ENCODE data around the gene KRTAP10-1.
"Not testable (repeated sequence)": the region's sequence is repeated elsewhere in the genome, so short reads cannot be mapped to it uniquely, and the experiment has no call there.

Gene KRTAP10-1

GRCh38 chr21:44571296-44571695 lies 31.3 kb upstream of the KRTAP10-1 start:
- DNase-seq (ENCODE audit: low read depth) = no peak

DNA sequence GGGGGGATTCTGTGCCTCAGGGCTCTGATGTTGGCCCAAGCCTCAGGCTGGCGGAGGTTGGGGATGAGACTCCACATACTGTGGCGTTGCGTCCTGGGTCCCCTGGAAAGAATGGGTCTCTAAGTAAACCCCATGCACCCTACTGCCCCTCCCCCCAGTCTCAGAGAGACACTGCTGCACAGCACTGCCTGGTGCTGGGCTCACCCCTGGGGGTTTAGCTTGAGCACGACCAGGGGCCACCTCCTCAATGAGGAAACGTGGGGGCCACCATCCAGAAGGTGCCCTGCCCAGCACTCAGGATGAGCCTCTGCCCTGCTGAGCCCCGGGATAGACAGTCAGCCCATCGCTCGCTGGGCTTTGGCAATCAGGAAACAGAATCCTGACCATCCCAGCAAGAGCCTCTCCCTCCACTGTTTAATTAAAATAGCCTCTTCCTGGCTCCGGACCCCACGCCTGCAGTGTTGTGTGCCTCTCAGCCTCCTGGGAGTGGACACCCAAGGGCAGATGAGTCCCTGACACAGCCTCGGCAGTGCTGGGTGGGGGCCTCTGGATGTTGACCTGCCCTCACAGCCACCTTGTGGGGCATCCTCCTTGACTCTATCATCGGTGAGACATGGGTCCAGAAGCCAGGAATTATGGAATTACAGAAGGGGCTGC lies 30.0 kb upstream of the KRTAP10-1 start:
- DNase-seq (ENCODE audit: low read depth) = no peak

DNA sequence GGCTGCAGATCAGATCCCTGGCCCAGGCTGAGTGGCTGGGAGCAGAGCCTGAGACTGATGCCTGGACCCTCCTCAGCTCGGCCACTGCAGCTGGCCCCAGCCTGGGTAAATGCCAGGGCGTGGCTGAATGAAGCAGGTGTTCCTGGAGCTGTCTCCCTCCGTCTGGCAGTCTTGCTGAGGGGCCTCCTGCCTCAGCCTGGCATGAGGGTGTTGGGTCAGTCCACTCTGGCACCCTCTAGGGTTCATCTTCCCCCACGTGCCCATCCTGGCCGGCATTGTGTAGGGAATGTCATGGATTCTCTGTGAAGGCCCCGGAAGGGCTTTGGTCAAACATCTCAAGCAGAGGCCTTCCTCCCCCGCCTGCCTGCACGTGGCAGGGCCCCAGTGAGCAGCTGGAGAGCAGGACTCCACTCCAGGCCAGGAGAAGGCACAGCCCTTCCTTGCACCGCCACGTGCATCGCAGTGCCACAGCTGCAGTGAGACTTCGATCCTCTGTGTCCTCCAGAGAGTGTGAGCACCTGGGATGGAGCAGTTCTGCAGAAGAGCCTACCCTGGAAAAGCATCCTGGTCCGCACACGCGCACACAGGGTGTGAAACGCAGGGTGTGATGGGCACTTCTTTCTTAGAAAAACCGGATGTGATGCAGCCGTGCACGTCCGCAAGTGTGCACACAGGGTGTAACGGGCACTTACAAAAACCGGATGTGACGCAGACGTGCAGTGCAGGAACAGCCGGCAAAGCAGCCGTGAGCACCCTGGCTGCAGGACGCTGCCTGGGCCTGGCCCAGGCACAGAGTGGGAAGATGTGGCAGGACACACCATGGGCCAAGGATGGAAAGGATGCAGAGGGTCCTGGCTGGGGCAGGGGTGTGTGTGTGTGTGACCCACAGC lies 28.9 kb upstream of the KRTAP10-1 start:
- DNase-seq (ENCODE audit: low read depth) = no peak

GRCh38 chr21:44568261-44568660 lies 28.3 kb upstream of the KRTAP10-1 start:
- no peak for DNase-seq (ENCODE audit: low read depth)

- DNase-seq (ENCODE audit: low read depth) = no peak
These were observed 27.6 kb upstream of the KRTAP10-1 start for GRCh38 chr21:44567481-44568171.

GRCh38 chr21:44566403-44566802 lies 26.4 kb upstream of the KRTAP10-1 start:
- no peak for DNase-seq (ENCODE audit: low read depth)

GRCh38 chr21:44564886-44565598 lies 25.0 kb upstream of the KRTAP10-1 start:
- DNase-seq (ENCODE audit: low read depth) = no peak

GRCh38 chr21:44564099-44564498 lies 24.1 kb upstream of the KRTAP10-1 start:
- DNase-seq (ENCODE audit: low read depth) = no peak

DNA sequence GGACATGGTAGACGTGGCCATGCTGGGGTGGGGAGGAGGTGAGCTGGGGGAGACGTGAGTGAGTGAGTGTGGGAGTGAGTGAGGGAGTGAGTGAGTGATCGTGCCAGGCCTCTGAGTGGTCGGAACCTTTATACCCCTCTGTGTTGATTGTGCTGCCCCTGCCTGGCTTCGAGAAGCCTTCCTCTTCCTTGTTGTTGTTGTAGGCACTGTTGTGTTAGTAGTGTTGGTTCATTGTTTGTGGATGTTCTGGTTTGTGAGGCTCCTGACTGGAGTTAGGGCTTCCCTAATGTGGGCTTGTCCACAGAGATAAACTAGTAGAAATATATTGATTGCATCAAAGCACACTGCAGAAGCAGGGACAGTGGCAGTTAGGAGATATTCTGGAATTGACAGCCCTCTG lies 18.7 kb upstream of the KRTAP10-1 start, which contains the start of gene KRTAP10-3:
KRTAP10-3 (minus strand) TSS at position 101 of the 400 bp plus-strand sequence; CDS start at position 21, 80 bp downstream.
- DNase-seq (ENCODE audit: low read depth) = no peak

GRCh38 chr21:44558329-44558675 lies 18.3 kb upstream of the KRTAP10-1 start:
- not testable (repeated sequence) for DNase-seq (ENCODE audit: low read depth)

GRCh38 chr21:44557491-44558328 lies 17.7 kb upstream of the KRTAP10-1 start:
- DNase-seq (ENCODE audit: low read depth) = no peak

DNA sequence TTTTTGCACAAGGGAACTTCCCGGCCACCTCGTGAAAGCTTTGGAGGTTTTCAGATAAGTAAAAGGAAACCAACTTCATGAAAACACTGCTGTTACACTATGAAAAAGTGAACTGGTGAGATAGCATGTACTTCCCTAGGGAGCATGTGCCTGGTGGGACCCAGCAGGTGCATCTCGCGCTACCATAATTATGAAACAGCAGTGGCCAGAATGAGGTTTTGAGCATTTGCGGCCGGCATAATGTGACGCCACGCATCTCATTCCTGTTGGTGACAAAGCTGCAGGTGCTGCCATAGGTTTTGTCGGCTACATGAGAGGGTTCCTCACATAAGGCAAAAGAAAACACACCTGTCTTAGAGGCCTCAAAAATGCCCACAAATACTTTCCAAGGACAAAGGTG lies 16.9 kb upstream of the KRTAP10-1 start:
- DNase-seq (ENCODE audit: low read depth) = no peak

DNA sequence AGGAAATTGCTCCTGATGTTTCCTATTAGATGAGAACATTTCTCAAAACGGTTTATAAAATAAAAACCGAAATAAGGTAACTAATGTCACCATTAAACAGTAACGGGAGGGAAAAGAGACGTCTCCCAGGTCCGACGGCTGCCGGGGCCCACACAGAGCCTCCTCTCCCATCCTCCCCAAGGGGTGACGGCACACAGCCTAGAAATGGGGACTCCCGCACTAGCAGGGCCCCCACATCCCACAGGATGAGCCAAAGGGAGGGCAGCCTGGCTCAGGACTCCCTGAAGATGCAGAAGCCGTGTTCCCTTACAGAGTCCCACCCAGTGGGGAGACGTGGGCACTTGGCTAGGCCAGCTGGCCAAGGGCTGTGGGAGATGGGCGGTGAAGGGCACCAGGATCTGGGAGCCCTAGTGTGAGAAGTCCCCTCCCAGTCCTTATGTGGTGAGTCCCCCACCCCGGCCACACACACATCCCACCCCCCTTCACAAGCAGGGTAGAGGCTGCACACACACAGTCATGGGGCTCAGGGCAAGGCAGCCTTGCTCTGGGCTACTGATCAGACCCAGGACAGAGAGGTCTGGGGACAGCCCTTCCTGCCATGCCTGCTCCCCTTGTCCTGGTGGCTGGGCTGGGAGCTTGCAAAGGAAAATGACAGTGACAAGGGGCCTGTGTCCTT lies 15.3 kb upstream of the KRTAP10-1 start:
- DNase-seq (ENCODE audit: low read depth) = no peak

- no peak for DNase-seq (ENCODE audit: low read depth)
These were observed 12.7 kb upstream of the KRTAP10-1 start for GRCh38 chr21:44552681-44553080.

DNA sequence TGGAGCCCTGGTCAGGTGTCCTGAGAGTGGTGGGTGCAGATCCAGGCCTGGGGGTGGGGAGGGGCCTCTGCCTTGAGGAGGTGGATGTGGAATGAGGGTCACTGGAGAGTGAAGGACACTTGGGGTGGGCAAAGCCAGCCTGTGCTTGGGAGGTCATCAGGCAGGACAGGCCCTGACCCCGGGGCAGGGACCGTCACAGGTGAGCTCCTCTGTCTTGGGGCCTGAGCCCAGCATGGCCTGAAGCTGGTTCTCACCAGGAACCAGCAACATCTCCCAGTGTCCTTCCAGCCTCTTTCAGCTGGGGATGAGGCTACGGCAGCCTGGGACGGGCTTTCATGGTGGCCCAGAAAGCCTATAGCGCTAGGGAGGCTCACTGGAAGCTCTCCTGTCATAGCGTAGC lies 12.1 kb upstream of the KRTAP10-1 start:
- DNase-seq (ENCODE audit: low read depth) = no peak

DNA sequence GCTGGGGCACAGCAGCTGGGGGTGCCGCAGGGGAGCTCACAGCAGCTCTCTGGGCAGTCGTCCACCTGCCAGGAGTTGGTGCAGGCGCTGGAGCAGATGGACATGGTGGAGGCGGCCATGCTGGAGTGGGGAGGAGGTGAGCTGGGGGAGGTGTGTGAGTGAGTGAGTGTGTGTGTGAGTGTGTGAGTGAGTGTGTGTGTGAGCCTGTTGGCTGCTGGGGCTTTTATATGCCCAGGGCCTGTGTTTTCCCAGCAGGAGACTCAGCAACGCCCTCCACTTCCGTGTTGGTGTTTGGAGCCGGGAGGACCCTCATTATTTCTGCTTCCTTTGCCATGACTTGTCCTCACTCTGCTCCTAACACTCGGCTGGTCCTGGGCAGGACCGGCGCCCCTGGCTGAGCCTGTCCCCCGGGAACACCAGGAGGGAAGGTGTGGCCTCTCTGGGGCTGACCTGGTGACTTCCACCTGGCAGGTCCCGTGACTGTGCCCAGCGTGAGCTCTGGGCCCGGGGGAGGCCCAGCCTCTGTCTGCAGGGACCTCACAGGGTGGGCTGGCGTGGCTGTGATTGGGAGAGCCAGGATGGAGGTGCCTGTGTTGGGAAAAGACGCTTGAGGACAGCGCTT lies 11.5 kb upstream of the KRTAP10-1 start, which contains the start of gene KRTAP10-2:
KRTAP10-2 (minus strand) TSS at position 166 of the 622 bp plus-strand sequence; CDS start at position 119, 47 bp downstream.
- no peak for DNase-seq (ENCODE audit: low read depth)

DNA sequence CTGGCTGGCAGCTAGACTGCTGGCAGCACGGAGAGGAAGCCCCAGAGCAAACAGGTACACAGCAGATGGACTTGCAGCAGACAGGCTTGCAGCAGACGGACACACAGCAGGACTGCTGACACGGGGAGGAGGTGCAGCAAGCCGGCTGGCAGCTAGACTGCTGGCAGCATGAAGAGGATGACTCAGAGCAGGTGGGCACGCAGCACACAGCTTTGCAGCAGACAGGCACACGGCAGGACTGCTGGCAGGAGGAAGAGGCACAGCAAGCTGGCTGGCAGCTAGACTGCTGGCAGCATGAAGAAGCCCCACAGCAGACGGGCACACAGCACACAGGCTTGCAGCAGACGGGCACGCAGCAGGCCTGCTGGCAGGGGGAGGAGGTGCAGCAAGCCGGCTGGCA lies 10.8 kb upstream of the KRTAP10-1 start:
- no peak for DNase-seq (ENCODE audit: low read depth)

DNA sequence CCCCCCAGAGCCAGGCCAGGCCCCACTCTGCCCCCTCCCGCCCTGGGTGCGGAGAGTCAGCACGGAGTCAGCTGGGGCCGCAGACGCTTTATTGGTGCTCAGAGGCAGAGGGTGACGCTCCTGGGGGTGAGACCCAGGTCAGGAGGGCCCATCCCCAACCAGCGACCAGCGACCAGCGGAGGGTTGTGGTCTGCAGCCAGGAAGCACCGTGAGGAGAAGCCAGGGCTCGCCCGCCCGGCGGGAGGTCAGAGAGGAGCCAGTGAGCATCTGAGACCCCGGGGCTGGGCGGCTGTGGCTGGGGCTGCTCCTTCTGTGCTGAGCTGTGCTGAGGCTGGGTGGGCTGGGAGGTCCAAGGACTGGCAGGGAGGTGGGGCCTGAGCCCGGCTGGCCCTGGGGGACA lies 10.3 kb upstream of the KRTAP10-1 start:
- not testable (repeated sequence) for DNase-seq (ENCODE audit: low read depth)

DNA sequence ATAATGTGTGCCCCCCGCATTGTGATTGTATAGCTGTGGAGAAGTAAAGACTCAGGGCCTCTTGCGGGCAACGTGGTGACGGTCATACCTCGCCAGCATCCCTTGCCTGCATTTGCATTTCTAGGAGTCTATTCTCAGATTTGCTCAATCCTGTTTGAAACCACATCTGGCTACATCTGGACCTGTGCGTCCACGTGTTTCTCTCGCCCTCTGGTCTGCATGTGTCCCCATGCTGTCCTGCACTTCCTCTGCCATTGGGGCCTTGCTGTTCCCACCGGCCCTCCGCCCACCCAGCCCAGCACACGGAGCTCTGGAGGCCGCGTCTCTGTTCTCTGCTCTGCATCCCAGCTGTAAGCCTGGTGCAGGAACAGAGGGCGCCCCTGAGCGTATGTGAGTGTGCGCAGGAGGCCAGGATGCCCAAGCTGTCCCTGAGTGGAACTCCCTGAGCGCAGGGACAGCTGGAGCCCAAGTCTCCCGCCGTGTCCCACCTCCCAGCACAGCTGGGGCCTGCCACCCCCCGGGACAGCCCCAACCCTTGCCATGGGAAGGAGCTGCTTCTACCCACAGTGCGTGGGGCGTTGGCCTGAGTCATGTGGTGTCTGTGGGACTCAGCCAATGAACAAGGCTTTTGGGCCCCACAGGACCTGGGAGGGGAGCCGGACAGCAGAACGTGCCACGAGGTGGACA lies 9.7 kb upstream of the KRTAP10-1 start:
- no peak for DNase-seq (ENCODE audit: low read depth)
